ENCODE measurements around the gene RNF112. TPM values are rescaled to one million over a fixed set of nuclear protein-coding genes. Genes with fewer than 3 reads are reported as not detected.
A peak's percentile ranks its signal among the peaks of the same experiment; 100 is the strongest.

Gene RNF112
- total and polyA plus RNA-seq, 2 of the 8 experiments (the other 6 are each of a cell fraction or from before 2014, with no cell fraction given), result 1.1 to 2.2 TPM

GRCh38 chr17:19377602-19378415 lies 33.2 kb upstream of the RNF112 start (continued):
- no peak for TF ChIP-seq SIX5 (IDR thresholded peaks at IDR 0.05; ENCODE audit: low read depth, low read length)
- no peak for TF ChIP-seq GTF2F1 (IDR thresholded peaks at IDR 0.05; ENCODE audit: borderline replicate concordance, low read depth, low read length)
- peak; percentile 31 to 73; a peak in 2 of 4 replicates for TF ChIP-seq SIN3A (conservative IDR thresholded peaks at IDR 0.05 in 1 of 2, IDR thresholded peaks at IDR 0.05 in 1 of 2; ENCODE audit: low read depth in 1 of 2, low read length in 2 of 2)
- TF ChIP-seq RBBP5 (IDR thresholded peaks at IDR 0.05; ENCODE audit: borderline replicate concordance, low read depth, low read length), result peak; percentile 99; the same call in 1 of the 2 replicates
- TF ChIP-seq RFX5 (IDR thresholded peaks at IDR 0.05; ENCODE audit: borderline replicate concordance, low read depth, low read length), result no peak
- TF ChIP-seq FOSL1 (IDR thresholded peaks at IDR 0.05; ENCODE audit: insufficient read depth, low read depth, low read length), result no peak
- TF ChIP-seq, protein P1, sequence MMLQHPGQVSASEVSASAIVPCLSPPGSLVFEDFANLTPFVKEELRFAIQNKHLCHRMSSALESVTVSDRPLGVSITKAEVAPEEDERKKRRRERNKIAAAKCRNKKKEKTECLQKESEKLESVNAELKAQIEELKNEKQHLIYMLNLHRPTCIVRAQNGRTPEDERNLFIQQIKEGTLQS (IDR thresholded peaks at IDR 0.05; ENCODE audit: insufficient read depth, low read depth, low read length), result no peak
- TF ChIP-seq CHD1 (IDR thresholded peaks at IDR 0.05; ENCODE audit: low read depth, low read length), result no peak
- no peak for TF ChIP-seq TEAD4 (IDR thresholded peaks at IDR 0.05; ENCODE audit: low read depth, low read length)
- TF ChIP-seq, protein P2, sequence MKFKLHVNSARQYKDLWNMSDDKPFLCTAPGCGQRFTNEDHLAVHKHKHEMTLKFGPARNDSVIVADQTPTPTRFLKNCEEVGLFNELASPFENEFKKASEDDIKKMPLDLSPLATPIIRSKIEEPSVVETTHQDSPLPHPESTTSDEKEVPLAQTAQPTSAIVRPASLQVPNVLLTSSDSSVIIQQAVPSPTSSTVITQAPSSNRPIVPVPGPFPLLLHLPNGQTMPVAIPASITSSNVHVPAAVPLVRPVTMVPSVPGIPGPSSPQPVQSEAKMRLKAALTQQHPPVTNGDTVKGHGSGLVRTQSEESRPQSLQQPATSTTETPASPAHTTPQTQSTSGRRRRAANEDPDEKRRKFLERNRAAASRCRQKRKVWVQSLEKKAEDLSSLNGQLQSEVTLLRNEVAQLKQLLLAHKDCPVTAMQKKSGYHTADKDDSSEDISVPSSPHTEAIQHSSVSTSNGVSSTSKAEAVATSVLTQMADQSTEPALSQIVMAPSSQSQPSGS (IDR thresholded peaks at IDR 0.05; ENCODE audit: low read length), result no peak
- TF ChIP-seq SP1 (IDR thresholded peaks at IDR 0.05; ENCODE audit: low read depth, low read length), result peak; percentile 84; the same call in 1 of the 2 replicates
- TF ChIP-seq NRF1 (IDR thresholded peaks at IDR 0.05; ENCODE audit: low read depth, low read length), result peak; percentile 95
- TF ChIP-seq CBX5 (IDR thresholded peaks at IDR 0.05; ENCODE audit: low read depth, low read length), result no peak
- no peak for TF ChIP-seq NANOG (IDR thresholded peaks at IDR 0.05; ENCODE audit: insufficient read depth, low read depth, low read length, poor library complexity, severe bottlenecking)

All from H1 (cell line).